GM18867 (cell line): Measurements from ENCODE around the gene BDKRB1.
"Not testable (repeated sequence)": the region's sequence is repeated elsewhere in the genome, so short reads cannot be mapped to it uniquely, and the experiment has no call there.

Experiments
- ATAC-seq: cut with Tn5 transposase; IDR thresholded peaks from one replicate; pipeline ENCODE4 v1.9.1; 2021; ENCODE audit warnings: mild to moderate bottlenecking, moderate library complexity; ENCODE audit not compliant: unreplicated experiment

The BDKRB1 gene

DNA sequence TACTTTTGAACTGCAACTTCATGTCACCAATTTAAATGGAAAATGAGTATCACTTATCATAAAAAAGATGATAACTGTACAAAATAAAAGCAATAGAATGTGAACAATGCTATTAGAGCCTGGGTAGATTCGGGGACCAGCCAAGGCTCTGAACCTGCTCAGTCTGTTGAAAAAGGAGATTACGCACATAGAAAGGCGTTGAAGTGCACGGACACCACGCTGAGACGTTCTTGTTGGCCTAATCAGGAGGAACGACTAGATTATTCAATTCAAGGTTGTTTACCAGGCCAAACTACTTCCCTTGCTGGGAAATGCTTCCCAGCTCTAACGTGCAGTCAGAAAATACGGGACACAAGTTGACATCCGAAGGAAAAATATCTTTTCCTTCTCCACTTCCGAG, 23.5 kb upstream of the BDKRB1 start:
- no peak for ATAC-seq

DNA sequence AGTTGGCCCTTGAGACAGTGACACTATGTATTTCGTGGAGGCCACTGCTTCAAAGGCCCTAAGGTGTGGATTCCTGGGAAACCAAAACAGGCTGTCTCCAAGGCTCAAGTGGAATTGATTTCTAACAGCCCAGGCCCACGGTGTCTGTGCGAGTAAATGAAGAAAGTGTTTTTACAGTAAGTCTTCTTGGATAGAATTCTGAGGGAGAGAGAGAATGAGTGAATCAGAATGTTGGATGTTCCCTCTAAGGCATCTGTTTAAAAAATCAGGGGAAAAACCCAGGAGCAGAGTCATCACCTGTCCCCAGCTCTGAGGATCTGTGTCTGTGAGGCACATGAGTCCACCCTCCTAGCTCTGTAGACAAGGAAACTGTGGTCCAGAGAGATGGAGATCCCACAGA, 22.3 kb upstream of the BDKRB1 start:
- no peak for ATAC-seq

- no peak for ATAC-seq
These were observed 20.6 kb upstream of the BDKRB1 start for GRCh38 chr14:96235426-96235825.

GRCh38 chr14:96237641-96238040, 18.4 kb upstream of the BDKRB1 start:
- no peak for ATAC-seq

DNA sequence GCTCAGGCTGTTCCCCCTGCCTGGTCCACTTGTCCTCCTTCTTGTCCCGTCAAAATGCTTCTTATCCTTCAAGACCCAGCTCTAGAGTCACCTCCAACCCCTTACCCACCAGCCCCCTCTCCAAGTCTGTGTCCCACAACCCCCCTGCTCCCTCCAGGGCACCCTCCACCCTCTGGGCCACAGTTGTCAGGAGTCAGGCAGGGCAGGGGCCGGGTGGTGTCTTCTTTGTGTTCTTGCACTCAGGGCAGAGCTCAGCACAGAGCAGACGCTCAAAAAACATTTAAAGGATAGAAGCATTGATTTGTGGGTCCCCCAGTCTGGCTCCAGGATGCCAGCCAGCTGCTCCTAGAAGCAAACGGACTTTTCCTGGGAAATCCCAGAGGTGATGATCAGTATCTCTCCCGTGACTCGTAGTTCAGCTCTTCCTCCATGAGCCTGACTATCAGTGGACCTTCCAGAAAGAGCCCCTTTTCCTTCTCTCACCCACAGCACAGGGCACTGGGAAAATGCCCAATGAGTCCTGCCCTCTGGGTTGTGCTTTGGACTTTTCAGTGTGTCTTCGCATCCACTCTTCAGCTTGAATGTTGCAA, 17.2 kb upstream of the BDKRB1 start:
- no peak for ATAC-seq

- no peak for ATAC-seq
These were observed 16.3 kb upstream of the BDKRB1 start for GRCh38 chr14:96239711-96240141.

- no peak for ATAC-seq
These were observed 15.4 kb upstream of the BDKRB1 start for GRCh38 chr14:96240641-96241040.

DNA sequence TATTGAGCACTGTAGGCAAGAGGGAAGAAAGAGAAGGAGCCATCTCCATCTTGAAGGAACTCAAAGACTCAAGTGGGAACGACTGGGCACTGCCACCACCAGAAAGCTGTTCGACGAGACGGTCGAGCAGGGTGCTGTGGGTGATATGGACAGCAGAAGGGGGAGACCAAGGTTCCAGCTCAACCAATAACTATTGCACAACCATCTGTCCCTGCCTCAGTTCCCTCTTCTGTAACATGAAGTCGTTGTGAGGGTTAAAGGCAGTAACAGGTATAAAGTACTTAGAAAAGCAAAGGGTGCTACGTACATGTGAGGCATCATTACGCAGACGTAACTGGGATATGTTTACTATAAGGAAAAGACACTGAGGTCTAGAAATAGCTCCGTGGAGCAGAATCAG, 13.9 kb upstream of the BDKRB1 start:
- no peak for ATAC-seq

DNA sequence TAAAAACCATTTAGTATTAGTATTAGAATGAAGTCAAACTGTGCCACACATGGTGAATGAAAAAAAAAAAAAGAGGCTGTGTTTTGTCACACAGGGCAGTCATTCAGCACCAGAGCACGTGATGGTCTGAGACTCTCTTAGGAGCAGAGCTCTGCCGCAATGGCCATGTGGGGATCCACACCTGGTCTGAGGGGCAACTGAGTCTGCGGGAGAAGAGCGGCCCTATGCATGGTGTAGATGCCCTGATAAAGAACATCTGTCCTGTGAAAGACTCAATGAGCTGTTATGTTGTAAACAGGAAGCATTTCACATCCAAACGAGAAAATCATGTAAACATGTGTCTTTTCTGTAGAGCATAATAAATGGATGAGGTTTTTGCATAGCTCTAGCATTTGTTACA, 12.2 kb upstream of the BDKRB1 start:
- no peak for ATAC-seq

DNA sequence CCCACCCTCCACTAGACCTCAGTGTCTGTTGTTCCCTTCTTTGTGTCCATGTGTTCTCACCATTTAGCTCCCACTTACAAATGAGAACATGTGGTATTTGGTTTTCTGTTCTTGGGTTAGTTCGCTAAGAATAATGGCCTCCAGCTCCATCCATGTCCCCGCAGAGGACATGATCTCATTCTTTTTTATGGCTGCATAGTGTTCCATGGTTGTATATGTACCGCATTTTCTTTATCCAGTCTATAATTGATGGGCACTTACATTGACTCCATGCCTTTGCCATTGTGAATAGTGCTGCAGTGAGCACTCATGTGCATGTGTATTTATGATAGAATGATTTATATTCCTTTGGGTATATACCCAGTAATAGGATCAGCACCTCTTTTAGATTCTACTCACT, 10.9 kb upstream of the BDKRB1 start:
- ATAC-seq, result not testable (repeated sequence)

DNA sequence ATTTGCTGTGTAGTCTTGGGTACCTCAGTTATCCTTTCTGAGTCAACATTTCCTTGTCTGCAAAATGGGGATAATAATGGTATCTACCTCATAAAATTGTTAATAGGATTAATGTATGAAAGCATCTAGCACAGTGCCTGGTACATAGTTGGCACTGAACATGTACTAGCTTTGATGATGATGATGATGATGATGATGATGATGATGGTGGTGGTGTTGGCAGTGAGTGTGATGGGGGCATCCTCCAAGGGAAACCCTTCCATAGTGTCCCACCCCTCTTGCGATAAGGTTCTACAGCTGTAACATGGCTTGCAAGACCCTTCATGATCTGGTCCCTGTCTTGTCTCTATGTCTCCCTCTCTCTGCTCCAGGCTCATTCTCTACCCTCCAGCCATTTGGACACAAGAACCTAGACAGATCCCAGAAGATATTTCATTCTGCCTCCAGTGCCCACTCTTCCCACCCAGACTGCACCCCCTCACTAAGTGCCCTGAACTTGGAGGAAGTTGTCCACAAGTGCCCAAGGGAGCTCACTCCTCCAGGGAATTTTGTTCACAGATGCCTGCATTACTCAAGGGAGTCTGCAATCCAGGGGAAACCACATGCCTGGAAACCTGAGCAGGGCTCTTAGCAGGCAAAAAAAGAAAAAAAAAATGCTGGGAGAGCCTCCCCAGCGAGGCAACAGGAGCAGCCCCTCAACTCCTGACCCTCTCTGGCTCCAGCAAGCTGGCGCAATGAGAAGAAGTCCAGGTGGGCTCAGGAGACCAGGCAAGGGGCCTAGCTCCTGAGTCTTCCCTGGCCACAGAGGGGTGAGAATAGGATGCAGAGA, 10.1 kb upstream of the BDKRB1 start:
- no peak for ATAC-seq

GRCh38 chr14:96246539-96246847, 9.5 kb upstream of the BDKRB1 start:
- ATAC-seq, result no peak

GRCh38 chr14:96247031-96247430, 9.0 kb upstream of the BDKRB1 start:
- ATAC-seq, result no peak

DNA sequence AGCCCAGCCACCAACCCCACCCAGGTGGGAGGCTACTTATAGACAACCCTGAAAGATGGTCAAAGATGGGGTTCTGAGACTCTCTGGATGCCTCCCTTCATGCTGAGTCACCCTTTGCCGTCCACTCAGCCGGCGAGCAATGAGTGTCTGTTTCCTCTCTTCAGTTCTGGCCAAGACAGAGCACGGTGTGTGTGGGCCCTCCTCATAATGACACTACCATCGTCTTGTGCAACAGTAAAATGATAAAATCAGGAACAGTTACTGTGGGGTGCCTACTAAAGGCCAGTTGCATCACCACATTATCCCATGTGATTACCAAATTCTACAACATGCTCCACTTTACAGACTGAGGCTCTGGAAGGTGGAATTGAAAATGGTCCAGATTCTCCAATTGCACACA, 7.0 kb upstream of the BDKRB1 start:
- no peak for ATAC-seq

DNA sequence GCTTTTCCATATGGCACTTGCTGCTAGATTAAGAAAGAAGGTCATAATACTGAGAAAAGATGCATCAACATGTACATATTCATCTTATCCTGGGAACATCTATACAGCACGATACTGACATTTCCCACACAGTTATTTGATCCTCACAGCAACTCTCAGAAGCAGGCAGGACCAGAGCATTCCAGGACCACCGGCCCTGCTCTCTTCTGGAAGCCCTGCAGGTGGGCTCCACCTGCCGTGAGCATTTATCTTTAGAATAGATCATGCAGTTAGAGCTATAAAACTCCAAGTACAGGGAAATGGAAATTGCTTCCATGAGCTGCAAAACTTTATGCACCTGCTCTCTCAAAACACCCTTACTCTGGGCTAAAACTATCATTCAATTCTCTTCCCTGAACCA, 5.5 kb upstream of the BDKRB1 start:
- ATAC-seq, result no peak

DNA sequence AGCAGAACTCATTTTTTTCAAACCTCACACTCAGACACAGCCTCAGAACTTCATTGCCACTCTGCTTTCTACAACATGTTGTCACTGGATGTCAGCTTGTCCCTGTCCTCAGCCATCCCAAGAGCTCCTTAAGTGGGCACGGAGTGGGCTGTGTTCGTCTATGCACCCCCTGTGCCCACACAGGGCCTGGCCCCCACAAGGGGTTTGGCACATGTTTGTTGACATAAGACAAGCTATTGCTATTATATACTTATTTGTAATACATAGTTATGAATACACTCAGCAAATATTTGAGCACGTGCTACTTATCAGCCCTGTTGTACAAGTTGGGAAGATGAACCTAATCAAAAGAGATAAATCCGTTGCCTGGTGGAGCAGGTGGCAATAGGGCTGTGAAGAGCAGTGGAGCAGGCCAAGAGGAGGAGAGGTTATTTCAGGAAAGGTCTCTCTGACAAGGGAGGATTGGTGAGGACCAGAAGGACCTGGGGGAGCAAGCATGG, 4.3 kb upstream of the BDKRB1 start:
- ATAC-seq, result no peak

DNA sequence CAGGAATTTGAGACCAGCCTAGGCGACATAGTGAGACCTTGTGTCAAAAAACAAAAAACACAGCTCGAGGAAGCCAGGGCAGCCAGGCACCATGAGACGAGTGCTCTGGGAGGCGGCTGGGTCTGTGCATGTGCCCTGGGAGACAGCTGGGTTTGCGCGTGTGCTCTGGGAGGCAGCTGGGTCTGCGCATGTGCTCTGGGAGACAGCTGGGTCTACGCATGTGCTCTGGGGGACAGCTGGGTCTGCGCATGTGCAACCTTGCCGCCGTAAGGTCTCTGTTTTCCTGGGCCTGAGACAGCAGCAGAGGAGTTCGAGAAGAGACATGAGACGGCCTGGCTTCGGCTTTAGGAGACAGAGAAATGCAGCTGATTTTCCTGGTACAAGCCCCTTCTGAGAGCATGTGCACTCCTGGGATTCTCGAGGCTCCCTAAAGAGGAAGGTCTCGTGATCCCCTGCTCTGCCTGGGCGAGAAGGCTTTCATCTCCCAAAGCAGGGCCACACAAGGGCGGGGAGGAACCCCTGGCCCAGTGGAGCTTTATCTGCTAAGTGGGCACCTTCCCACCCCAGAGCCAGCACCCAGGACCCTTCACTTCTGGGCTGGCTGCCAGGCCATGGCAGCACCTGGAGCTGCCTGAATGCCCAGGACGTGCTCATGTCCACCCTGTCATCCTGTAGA, 3.5 kb upstream of the BDKRB1 start:
- ATAC-seq, result no peak

DNA sequence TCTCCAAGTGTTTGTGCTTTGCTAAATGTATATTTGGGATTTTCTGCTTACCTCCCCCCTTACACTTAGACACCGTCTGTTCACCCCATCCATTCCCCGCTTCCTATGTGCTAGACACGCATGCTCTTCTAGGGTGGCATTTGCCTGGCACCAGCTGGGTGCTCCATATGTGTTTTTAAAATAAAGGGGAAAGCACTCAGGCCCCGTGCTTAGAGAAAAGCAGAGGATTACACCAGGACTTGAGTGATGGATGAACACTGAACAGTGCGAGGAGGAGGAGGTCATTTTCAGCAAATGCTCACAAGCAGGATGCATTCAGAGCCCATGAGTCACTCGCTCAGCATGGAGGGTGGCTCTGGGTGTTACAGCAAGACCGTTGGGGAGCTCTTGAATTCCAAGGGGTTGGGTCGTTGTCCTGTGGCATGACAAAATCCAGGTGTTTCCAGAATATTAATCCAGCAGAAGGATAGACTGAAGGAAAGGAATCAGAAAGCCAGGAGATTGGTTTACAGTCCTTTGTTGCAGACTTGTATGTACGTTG, 2.9 kb upstream of the BDKRB1 start:
- ATAC-seq, result no peak

- ATAC-seq, result no peak
These were observed 1.3 kb upstream of the BDKRB1 start for GRCh38 chr14:96254687-96255086.

DNA sequence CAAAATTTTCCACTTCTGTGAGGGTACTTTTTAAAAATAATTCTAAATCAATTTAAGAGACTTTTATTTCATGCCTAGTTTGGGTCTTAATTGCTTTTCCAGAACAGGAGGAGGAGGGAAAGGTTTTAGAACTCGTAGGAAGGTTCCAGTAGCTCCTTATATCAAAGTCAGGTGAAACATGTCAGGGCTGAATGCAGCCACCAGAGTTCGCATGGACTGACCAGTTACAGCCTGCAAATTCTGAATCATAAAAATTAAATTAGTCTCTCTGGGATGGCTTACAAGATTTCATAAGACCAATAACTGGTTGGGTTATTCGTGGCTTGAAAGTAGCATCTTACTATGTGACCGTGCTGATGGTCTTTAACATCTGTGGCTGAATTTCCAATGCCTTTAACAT, 397 bp downstream of the BDKRB1 start:
- ATAC-seq, result no peak

- ATAC-seq, result no peak
These were observed 1.0 kb downstream of the BDKRB1 start for GRCh38 chr14:96257056-96257455.

DNA sequence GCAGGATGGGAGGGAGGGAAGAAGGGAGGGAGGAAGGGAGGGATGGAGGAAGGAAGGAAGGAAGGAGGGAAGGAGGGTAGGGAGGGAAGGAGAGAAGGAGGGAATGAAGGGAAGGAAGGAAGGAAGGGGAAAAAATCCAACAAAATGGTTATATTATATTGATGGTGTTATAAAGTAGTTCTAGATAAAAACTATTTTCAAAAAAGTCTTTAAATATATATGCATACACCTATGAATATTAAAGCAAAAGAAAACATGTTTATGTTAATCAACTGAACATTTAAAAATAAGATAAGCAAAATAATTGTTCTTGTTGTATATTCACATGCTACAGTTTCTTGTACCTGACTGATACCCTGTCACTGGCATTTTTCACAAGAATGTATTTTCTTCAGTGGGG, 1.9 kb downstream of the BDKRB1 start:
- no peak for ATAC-seq
